Thoracic aorta (tissue), 2 donors: ENCODE results near the gene UVRAG. TPM values are rescaled to one million over a fixed set of nuclear protein-coding genes. Genes with fewer than 3 reads are reported as not detected.

Experiments
- ATAC-seq: fragments of 150-250 bp; one replicate; pipeline ENCODE4 v1.8.0; 2017; ENCODE audit warnings: low read depth; ENCODE audit not compliant: insufficient number of reproducible peaks, low FRiP score
- DNase-seq: peaks from one replicate; pipeline ENCODE4 v3.0.0-alpha.2; 2020; ENCODE audit warnings: low spot score
- H3K27ac ChIP-seq, 2 donors: fragments of 200-600 bp; sonication (generic); 1 replicate in 1 of 2; 2 replicates in 1 of 2; pipeline ENCODE4 v1.5.1; 2016; ENCODE audit warnings: mild to moderate bottlenecking in 2 of 2, moderate library complexity in 2 of 2
- H3K27me3 ChIP-seq: fragments of 200-600 bp; sonication (generic); replicated peaks from 2 replicates; pipeline ENCODE4 v1.6.0; 2016; ENCODE audit warnings: mild to moderate bottlenecking; ENCODE audit not compliant: insufficient read depth
- H3K36me3 ChIP-seq: fragments of 200-600 bp; sonication (generic); one replicate; pipeline ENCODE4 v1.5.1; 2016
- H3K4me1 ChIP-seq, 2 donors: fragments of 200-600 bp; sonication (generic); 1 replicate in 1 of 2; 2 replicates in 1 of 2; pipeline versions ENCODE4 v1.5.1 to v1.6.0; 2016; ENCODE audit warnings: low read depth in 2 of 2, mild to moderate bottlenecking in 1 of 2; ENCODE audit not compliant: control insufficient read depth in 1 of 2
- H3K4me3 ChIP-seq: fragments of 200-600 bp; sonication (generic); 2 replicates; pipeline ENCODE4 v1.5.1; 2016; ENCODE audit warnings: mild to moderate bottlenecking
- H3K9me3 ChIP-seq: fragments of 200-600 bp; sonication (generic); 2 replicates; pipeline ENCODE4 v1.5.1; 2016
- CTCF ChIP-seq: fragments of 200-600 bp; sonication (generic); IDR thresholded peaks from one replicate; pipeline ENCODE4 v1.5.1; 2019; ENCODE audit warnings: antibody characterized with exemption
- total RNA-seq, 2 donors: library from RNA; depleted of rRNA; stranded (reverse); fragments of >200 nt; gene quantifications; one replicate each; pipeline versions ENCODE4 v1.1.0 to v1.2.3, GENCODE V29; 2016

UVRAG gene
- total RNA-seq, 2 donors from 2014 or later = 20.4 to 27.7 TPM

GRCh38 chr11:75780888-75781287 is 34.1 kb upstream of the UVRAG start:
- Histone ChIP-seq H3K4me1 (no peaks in the 10 kb centered on the region), H3K4me3 (no peak overlapping the region), H3K27me3 (no peaks in the 10 kb centered on the region), H3K27ac (no peak overlapping the region), H3K9me3 (no peaks in the 10 kb centered on the region), H3K36me3 (no peaks in the 10 kb centered on the region)
- ATAC-seq = no peak
- TF ChIP-seq CTCF = no peak
- DNase-seq = no peak

GRCh38 chr11:75781296-75781695 is 33.7 kb upstream of the UVRAG start:
- Histone ChIP-seq H3K4me3 (no peak overlapping the region), H3K27ac (no peak overlapping the region), H3K36me3 (no peaks in the 10 kb centered on the region), H3K9me3 (no peaks in the 10 kb centered on the region), H3K27me3 (no peaks in the 10 kb centered on the region), H3K4me1 (no peaks in the 10 kb centered on the region)
- ATAC-seq (no peak), DNase-seq (no peak)
- no peak for TF ChIP-seq CTCF

- Histone ChIP-seq H3K4me1 (no peaks in the 10 kb centered on the region), H3K27ac (no peak overlapping the region), H3K36me3 (no peaks in the 10 kb centered on the region), H3K4me3 (no peak overlapping the region), H3K9me3 (no peaks in the 10 kb centered on the region), H3K27me3 (no peaks in the 10 kb centered on the region)
- TF ChIP-seq CTCF = no peak
- DNase-seq (no peak), ATAC-seq (no peak)
These were observed 33.2 kb upstream of the UVRAG start for GRCh38 chr11:75781831-75782230.

GRCh38 chr11:75782540-75783263 is 32.3 kb upstream of the UVRAG start:
- no peak for DNase-seq
- no peak for ATAC-seq
- no peaks in the 10 kb centered on the region for H3K27me3 ChIP-seq
- no peaks in the 10 kb centered on the region for H3K4me1 ChIP-seq
- TF ChIP-seq CTCF = no peak
- no peak overlapping the region for H3K4me3 ChIP-seq
- H3K27ac ChIP-seq = no peak overlapping the region
- no peaks in the 10 kb centered on the region for H3K9me3 ChIP-seq
- H3K36me3 ChIP-seq = no peaks in the 10 kb centered on the region

- no peak overlapping the region for H3K4me3 ChIP-seq
- no peaks in the 10 kb centered on the region for H3K4me1 ChIP-seq
- no peak overlapping the region for H3K27ac ChIP-seq
- no peaks in the 10 kb centered on the region for H3K9me3 ChIP-seq
- no peaks in the 10 kb centered on the region for H3K27me3 ChIP-seq
- DNase-seq = no peak
- no peak for TF ChIP-seq CTCF
- no peaks in the 10 kb centered on the region for H3K36me3 ChIP-seq
- ATAC-seq = no peak
These were observed 31.5 kb upstream of the UVRAG start for GRCh38 chr11:75783416-75784084.
